ENCODE results near the gene PKP1.

PKP1 gene

GRCh38 chr1:201259476-201260235 lies 23.6 kb upstream of the PKP1 start:
- Histone ChIP-seq H3K9me2 (ENCODE audit: low read depth, low read length) (no peaks in the 10 kb centered on the region), H4K20me1 (ENCODE audit: insufficient read depth, low read length) (no peaks in the 10 kb centered on the region), H3K9me3 (ENCODE audit: low read length) (no peaks in the 10 kb centered on the region), H3K9ac (ENCODE audit: low read length) (no peak overlapping the region), H3K4me3 (ENCODE audit: low read depth, low read length, poor library complexity, severe bottlenecking) (no peak overlapping the region), H3K27me3 (ENCODE audit: insufficient read depth, low read length) (no peaks in the 10 kb centered on the region), H3K4me1 (ENCODE audit: insufficient read depth, low read length, severe bottlenecking) (no peaks in the 10 kb centered on the region), H3K36me3 (ENCODE audit: insufficient read depth, low read length) (no peaks in the 10 kb centered on the region), H3K4me2 (ENCODE audit: low read length) (no peak overlapping the region), H2AFZ (ENCODE audit: low read length) (no peak overlapping the region), H3K79me2 (ENCODE audit: insufficient read depth, low read length) (no peaks in the 10 kb centered on the region), H3F3A (ENCODE audit: insufficient read depth, low read length) (no peaks in the 10 kb centered on the region), H3K27ac (ENCODE audit: low read depth, low read length, poor library complexity, severe bottlenecking) (no peak overlapping the region)
- TF ChIP-seq EZH2 (IDR thresholded peaks at IDR 0.05; ENCODE audit: borderline replicate concordance, low read length) (no peak), CTCF (IDR thresholded peaks at IDR 0.05; ENCODE audit: low read length) (no peak)

GRCh38 chr1:201260236-201260590 lies 23.1 kb upstream of the PKP1 start:
- Histone ChIP-seq H3K36me3 (ENCODE audit: insufficient read depth, low read length) (no peaks in the 10 kb centered on the region), H3K27me3 (ENCODE audit: insufficient read depth, low read length) (no peaks in the 10 kb centered on the region), H4K20me1 (ENCODE audit: insufficient read depth, low read length) (no peaks in the 10 kb centered on the region), H3K9ac (ENCODE audit: low read length) (no peak overlapping the region), H3K4me3 (ENCODE audit: low read depth, low read length, poor library complexity, severe bottlenecking) (no peak overlapping the region), H3K9me2 (ENCODE audit: low read depth, low read length) (no peaks in the 10 kb centered on the region), H3F3A (ENCODE audit: insufficient read depth, low read length) (no peaks in the 10 kb centered on the region), H3K4me1 (ENCODE audit: insufficient read depth, low read length, severe bottlenecking) (no peaks in the 10 kb centered on the region), H3K4me2 (ENCODE audit: low read length) (no peak overlapping the region), H3K9me3 (ENCODE audit: low read length) (no peaks in the 10 kb centered on the region), H3K79me2 (ENCODE audit: insufficient read depth, low read length) (no peaks in the 10 kb centered on the region), H3K27ac (ENCODE audit: low read depth, low read length, poor library complexity, severe bottlenecking) (no peak overlapping the region), H2AFZ (ENCODE audit: low read length) (no peak overlapping the region)
- no peak for TF ChIP-seq CTCF (IDR thresholded peaks at IDR 0.05; ENCODE audit: low read length)
- no peak for TF ChIP-seq EZH2 (IDR thresholded peaks at IDR 0.05; ENCODE audit: borderline replicate concordance, low read length)

GRCh38 chr1:201260648-201261311 lies 22.5 kb upstream of the PKP1 start:
- Histone ChIP-seq H2AFZ (ENCODE audit: low read length) (no peak overlapping the region), H3K27ac (ENCODE audit: low read depth, low read length, poor library complexity, severe bottlenecking) (no peak overlapping the region), H3F3A (ENCODE audit: insufficient read depth, low read length) (no peaks in the 10 kb centered on the region), H3K9me2 (ENCODE audit: low read depth, low read length) (no peaks in the 10 kb centered on the region), H3K4me3 (ENCODE audit: low read depth, low read length, poor library complexity, severe bottlenecking) (no peak overlapping the region), H3K79me2 (ENCODE audit: insufficient read depth, low read length) (no peaks in the 10 kb centered on the region), H3K36me3 (ENCODE audit: insufficient read depth, low read length) (no peaks in the 10 kb centered on the region), H3K9me3 (ENCODE audit: low read length) (no peaks in the 10 kb centered on the region), H4K20me1 (ENCODE audit: insufficient read depth, low read length) (no peaks in the 10 kb centered on the region), H3K4me1 (ENCODE audit: insufficient read depth, low read length, severe bottlenecking) (no peaks in the 10 kb centered on the region), H3K27me3 (ENCODE audit: insufficient read depth, low read length) (no peaks in the 10 kb centered on the region), H3K4me2 (ENCODE audit: low read length) (no peak overlapping the region), H3K9ac (ENCODE audit: low read length) (no peak overlapping the region)
- TF ChIP-seq EZH2 (IDR thresholded peaks at IDR 0.05; ENCODE audit: borderline replicate concordance, low read length): no peak
- no peak for TF ChIP-seq CTCF (IDR thresholded peaks at IDR 0.05; ENCODE audit: low read length)
